Parathyroid adenoma (tissue), 2 donors: ENCODE results near the gene TMF1.

Source experiments
- H2AFZ ChIP-seq: fragments of 300-600 bp; sonication (generic); one replicate; pipeline ENCODE4 v1.7.0; 2017; ENCODE audit warnings: antibody characterized with exemption, mild to moderate bottlenecking
- H3K27ac ChIP-seq: fragments of 300-600 bp; sonication (generic); one replicate; pipeline ENCODE4 v1.7.0; 2017
- H3K27me3 ChIP-seq: fragments of 300-600 bp; sonication (generic); one replicate; pipeline ENCODE4 v1.7.0; 2017; ENCODE audit warnings: low read length; ENCODE audit not compliant: control insufficient read depth, insufficient read depth
- H3K36me3 ChIP-seq: fragments of 300-600 bp; sonication (generic); one replicate; pipeline ENCODE4 v1.7.0; 2017; ENCODE audit warnings: low read length; ENCODE audit not compliant: control insufficient read depth, insufficient read depth
- H3K4me1 ChIP-seq: fragments of 300-600 bp; sonication (generic); one replicate; pipeline ENCODE4 v1.7.0; 2017; ENCODE audit warnings: control low read depth
- H3K4me2 ChIP-seq: fragments of 300-600 bp; sonication (generic); one replicate; pipeline ENCODE4 v1.7.0; 2017; ENCODE audit warnings: low read length
- H3K4me3 ChIP-seq: fragments of 300-600 bp; sonication (generic); one replicate; pipeline ENCODE4 v1.7.0; 2017; ENCODE audit warnings: low read depth, low read length
- H3K79me2 ChIP-seq: fragments of 300-600 bp; sonication (generic); one replicate; pipeline ENCODE4 v1.7.0; 2017; ENCODE audit warnings: control low read depth
- H3K9ac ChIP-seq: fragments of 300-600 bp; sonication (generic); one replicate; pipeline ENCODE4 v1.7.0; 2017; ENCODE audit warnings: mild to moderate bottlenecking
- H3K9me3 ChIP-seq: fragments of 300-600 bp; sonication (generic); one replicate; pipeline ENCODE4 v1.7.0; 2017; ENCODE audit warnings: low read length; ENCODE audit not compliant: control insufficient read depth
- CTCF ChIP-seq: fragments of 300-600 bp; sonication (generic); IDR thresholded peaks from one replicate; pipeline ENCODE4 v1.7.0; 2017; ENCODE audit warnings: antibody characterized with exemption, mild to moderate bottlenecking
- donor health status: primary hyperparathyroidism.

The TMF1 gene

GRCh38 chr3:69008980-69009379 is 43.2 kb downstream of the TMF1 start:
- TF ChIP-seq CTCF, result no peak
- H2AFZ ChIP-seq, result no peak overlapping the region
- no peak overlapping the region for H3K9ac ChIP-seq
- H3K27ac ChIP-seq, result no peak overlapping the region
- H3K4me3 ChIP-seq, result no peak overlapping the region
- no peaks in the 10 kb centered on the region for H3K79me2 ChIP-seq
- H3K4me2 ChIP-seq, result no peak overlapping the region
- H3K27me3 ChIP-seq, result no peaks in the 10 kb centered on the region
- H3K9me3 ChIP-seq, result no peaks in the 10 kb centered on the region
- peaks cover 4% of the 10 kb centered on the region for H3K4me1 ChIP-seq
- H3K36me3 ChIP-seq, result no peaks in the 10 kb centered on the region

GRCh38 chr3:69005791-69006482 is 46.2 kb downstream of the TMF1 start:
- Histone ChIP-seq H3K27me3 (no peaks in the 10 kb centered on the region), H3K4me1 (no peaks in the 10 kb centered on the region), H3K27ac (no peak overlapping the region), H3K79me2 (no peaks in the 10 kb centered on the region), H3K36me3 (no peaks in the 10 kb centered on the region), H3K9me3 (no peaks in the 10 kb centered on the region), H3K4me2 (no peak overlapping the region), H2AFZ (no peak overlapping the region), H3K4me3 (no peak overlapping the region), H3K9ac (no peak overlapping the region)
- no peak for TF ChIP-seq CTCF

GRCh38 chr3:69005071-69005790 is 46.9 kb downstream of the TMF1 start:
- H3K4me1 ChIP-seq, result no peaks in the 10 kb centered on the region
- no peak overlapping the region for H3K4me3 ChIP-seq
- H3K36me3 ChIP-seq, result no peaks in the 10 kb centered on the region
- no peak overlapping the region for H3K9ac ChIP-seq
- no peak overlapping the region for H3K4me2 ChIP-seq
- no peak overlapping the region for H2AFZ ChIP-seq
- no peak overlapping the region for H3K27ac ChIP-seq
- no peaks in the 10 kb centered on the region for H3K9me3 ChIP-seq
- no peak for TF ChIP-seq CTCF
- no peaks in the 10 kb centered on the region for H3K79me2 ChIP-seq
- no peaks in the 10 kb centered on the region for H3K27me3 ChIP-seq

GRCh38 chr3:69004138-69004537 is 48.0 kb downstream of the TMF1 start:
- no peak overlapping the region for H3K4me2 ChIP-seq
- H3K4me3 ChIP-seq, result no peak overlapping the region
- H3K79me2 ChIP-seq, result no peaks in the 10 kb centered on the region
- TF ChIP-seq CTCF, result no peak
- no peaks in the 10 kb centered on the region for H3K27me3 ChIP-seq
- H3K9me3 ChIP-seq, result no peaks in the 10 kb centered on the region
- no peak overlapping the region for H2AFZ ChIP-seq
- no peak overlapping the region for H3K27ac ChIP-seq
- H3K36me3 ChIP-seq, result no peaks in the 10 kb centered on the region
- no peak overlapping the region for H3K9ac ChIP-seq
- no peaks in the 10 kb centered on the region for H3K4me1 ChIP-seq
